IPS-20b (cell line): ENCODE measurements around the gene MICOS13.

Experiments used
- H3K27ac ChIP-seq: one replicate; pipeline ENCODE4 v1.5.1; 2013; ENCODE audit warnings: low read length
- H3K27me3 ChIP-seq: 2 replicates; pipeline ENCODE4 v1.6.1; 2013; ENCODE audit warnings: mild to moderate bottlenecking, low read length, inconsistent platforms; ENCODE audit not compliant: insufficient read depth
- H3K36me3 ChIP-seq: 2 replicates; pipeline ENCODE4 v1.6.1; 2013; ENCODE audit warnings: low read depth, mild to moderate bottlenecking, inconsistent platforms, low read length, moderate library complexity; ENCODE audit not compliant: insufficient read depth
- H3K4me1 ChIP-seq: 2 replicates; pipeline ENCODE4 v1.6.1; 2013; ENCODE audit warnings: mild to moderate bottlenecking, control low read depth, inconsistent platforms, low read length, moderate library complexity; ENCODE audit not compliant: insufficient read depth
- H3K4me3 ChIP-seq: 2 replicates; pipeline ENCODE4 v1.5.1; 2013; ENCODE audit warnings: mild to moderate bottlenecking, low read length, inconsistent platforms
- H3K9ac ChIP-seq: 2 replicates; pipeline ENCODE4 v1.6.1; 2013; ENCODE audit warnings: low read depth, mild to moderate bottlenecking, inconsistent platforms, low read length, moderate library complexity
- H3K9me3 ChIP-seq: 2 replicates; pipeline ENCODE4 v1.6.1; 2013; ENCODE audit warnings: mild to moderate bottlenecking, low read depth, low read length, inconsistent platforms; ENCODE audit not compliant: insufficient read depth

MICOS13 gene, protein sequence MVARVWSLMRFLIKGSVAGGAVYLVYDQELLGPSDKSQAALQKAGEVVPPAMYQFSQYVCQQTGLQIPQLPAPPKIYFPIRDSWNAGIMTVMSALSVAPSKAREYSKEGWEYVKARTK

DNA sequence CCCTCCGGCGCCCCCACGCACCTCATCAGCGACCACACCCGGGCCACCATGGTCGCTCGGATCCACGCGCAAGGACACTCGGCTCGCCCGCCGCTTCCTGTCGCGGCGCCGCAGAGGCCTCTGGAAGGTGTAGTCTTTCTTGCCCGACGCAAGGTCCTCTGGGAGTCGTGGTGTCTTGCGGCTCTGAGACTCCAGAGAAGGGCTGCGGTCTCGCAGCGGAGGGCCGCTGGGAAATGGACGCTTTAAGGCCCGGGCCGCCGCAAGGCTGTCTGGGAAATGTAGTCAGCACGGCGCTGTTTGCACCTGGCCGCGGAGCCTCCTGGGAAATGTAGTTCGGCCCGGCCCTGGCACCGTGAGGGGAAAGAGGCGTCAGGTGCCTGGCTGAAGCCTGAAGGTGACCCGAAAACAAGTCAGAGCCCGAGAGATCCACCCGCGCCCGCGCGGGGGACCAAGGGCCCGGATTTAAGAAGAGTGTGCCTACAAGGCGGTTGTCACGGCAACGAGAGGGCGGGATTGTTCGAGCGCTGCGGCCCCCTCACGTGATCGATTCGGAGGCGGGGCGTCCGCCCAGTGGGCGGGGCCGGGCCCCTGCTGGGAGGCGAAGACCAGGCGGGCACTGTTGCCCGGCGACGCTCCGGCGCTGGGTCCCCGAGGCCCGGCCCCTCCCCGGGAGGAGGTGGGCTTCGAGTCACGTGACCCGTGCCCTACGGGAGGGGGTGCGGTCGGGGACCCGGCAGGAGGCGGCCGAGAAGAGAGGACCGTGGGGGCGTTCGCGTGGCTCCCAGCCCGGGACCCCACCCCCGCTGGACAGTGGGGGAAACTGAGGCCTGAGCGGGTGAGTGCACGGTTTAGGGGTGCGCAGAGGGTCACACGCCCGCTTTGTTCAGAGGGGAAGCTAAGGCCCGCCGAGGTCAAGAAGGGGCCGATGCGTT lies at the start of gene MICOS13, which contains the start of gene HSD11B1L:
MICOS13 (minus strand) TSS at position 80 of the 932 bp plus-strand sequence; CDS start at position 50, 30 bp downstream.
HSD11B1L (plus strand) TSS at position 591 of the 932 bp plus-strand sequence. CDS start 3,806 bp downstream, outside the sequence.
- peak within 1 kb of the TSS; percentile 93 for H3K27ac ChIP-seq

DNA sequence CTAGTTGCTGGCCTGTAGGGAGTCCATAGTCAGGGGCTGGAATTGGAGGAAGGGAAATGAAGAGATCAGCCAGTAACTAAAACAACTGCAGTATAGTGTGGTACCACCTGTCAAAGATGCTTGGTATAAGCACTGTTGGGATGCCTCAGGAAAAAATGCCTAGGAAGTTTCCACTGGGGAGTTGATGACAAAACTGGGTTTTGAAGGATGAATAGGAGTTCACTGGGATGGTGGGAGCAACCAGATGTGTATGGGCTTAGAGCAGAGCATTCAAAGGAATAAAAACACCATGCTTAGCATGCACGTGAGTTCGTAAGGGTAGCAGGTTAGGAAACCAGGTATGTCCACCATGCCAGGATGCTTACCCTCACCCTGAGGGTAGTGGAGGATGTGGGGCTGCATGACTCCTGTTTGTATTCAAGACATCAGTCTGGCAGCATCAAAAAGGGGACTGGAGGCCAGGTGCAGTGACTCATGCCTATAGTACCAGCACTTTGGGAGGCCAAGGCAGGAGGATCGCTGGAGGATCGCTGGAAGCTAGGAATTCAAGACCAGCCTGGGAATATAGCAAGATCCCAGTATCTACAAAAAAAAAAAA lies 47.2 kb upstream of the MICOS13 start:
- Histone ChIP-seq H3K27ac (no peak overlapping the region), H3K27me3 (no peaks in the 10 kb centered on the region), H3K9ac (no peak overlapping the region), H3K4me1 (no peaks in the 10 kb centered on the region), H3K36me3 (no peaks in the 10 kb centered on the region), H3K9me3 (no peaks in the 10 kb centered on the region), H3K4me3 (no peak overlapping the region)

More for the DNA sequence above, at the start of gene MICOS13, which contains the start of gene HSD11B1L:
- Histone ChIP-seq H3K4me3 (peak within 1 kb of the TSS; percentile 94), H3K4me1 (no peaks in the 10 kb centered on the region), H3K27me3 (no peaks in the 10 kb centered on the region), H3K9me3 (no peaks in the 10 kb centered on the region), H3K9ac (peak within 1 kb of the TSS; percentile 85), H3K36me3 (no peaks in the 10 kb centered on the region)

DNA sequence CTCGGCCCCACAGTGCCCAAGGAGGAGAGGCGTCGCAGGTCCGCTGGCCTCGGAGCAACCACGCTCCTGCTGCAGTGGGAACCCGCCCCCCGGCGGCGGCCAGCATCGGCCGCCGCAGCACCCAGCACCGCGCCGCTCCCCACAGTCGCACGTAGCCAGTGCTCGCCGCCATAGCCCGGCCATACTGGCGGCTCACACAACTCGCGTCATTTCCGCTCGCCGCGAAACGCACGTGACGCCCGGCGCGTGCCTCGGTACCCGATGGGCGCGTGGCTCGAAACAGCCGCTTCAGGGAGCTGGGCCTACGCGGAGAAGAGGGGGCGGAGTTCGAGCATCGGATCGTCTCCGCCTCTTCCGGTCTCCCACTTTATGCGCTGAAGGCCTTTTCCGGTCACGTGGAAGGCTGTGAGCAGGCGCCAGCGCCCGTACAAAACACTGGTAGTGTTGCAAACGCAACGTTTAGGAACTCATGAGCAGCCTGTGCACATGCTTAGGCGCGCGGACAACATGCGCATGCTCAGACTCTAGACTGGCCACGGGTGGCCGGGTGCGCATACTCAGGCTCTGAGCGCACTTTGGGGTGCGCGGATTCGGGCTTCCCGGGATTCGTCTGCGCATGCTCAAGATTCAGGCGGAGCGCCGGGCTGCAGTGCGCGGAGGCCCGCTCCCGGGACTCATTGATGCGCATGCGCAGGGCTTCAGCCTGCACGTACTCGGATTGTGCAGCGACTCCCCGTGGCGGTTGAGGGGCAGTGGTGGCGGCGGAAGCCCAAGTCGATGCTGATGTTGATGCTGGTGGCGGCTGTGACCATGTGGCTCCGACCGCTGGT lies 39.9 kb upstream of the MICOS13 start, which contains the start of the genes CATSPERD and LONP1:
CATSPERD (plus strand) TSS at position 677 of the 830 bp plus-strand sequence; CDS start at position 778, 101 bp downstream.
LONP1 (minus strand) TSS at position 186 of the 830 bp plus-strand sequence; CDS start at position 172, 14 bp downstream.
- Histone ChIP-seq H3K9ac (peak within 1 kb of the TSS; percentile 99), H3K4me3 (peak within 1 kb of the TSS; percentile 99), H3K27me3 (no peaks in the 10 kb centered on the region), H3K4me1 (no peaks in the 10 kb centered on the region), H3K36me3 (peaks cover 15% of the 10 kb centered on the region), H3K9me3 (no peaks in the 10 kb centered on the region), H3K27ac (peak within 1 kb of the TSS; percentile 81)

DNA sequence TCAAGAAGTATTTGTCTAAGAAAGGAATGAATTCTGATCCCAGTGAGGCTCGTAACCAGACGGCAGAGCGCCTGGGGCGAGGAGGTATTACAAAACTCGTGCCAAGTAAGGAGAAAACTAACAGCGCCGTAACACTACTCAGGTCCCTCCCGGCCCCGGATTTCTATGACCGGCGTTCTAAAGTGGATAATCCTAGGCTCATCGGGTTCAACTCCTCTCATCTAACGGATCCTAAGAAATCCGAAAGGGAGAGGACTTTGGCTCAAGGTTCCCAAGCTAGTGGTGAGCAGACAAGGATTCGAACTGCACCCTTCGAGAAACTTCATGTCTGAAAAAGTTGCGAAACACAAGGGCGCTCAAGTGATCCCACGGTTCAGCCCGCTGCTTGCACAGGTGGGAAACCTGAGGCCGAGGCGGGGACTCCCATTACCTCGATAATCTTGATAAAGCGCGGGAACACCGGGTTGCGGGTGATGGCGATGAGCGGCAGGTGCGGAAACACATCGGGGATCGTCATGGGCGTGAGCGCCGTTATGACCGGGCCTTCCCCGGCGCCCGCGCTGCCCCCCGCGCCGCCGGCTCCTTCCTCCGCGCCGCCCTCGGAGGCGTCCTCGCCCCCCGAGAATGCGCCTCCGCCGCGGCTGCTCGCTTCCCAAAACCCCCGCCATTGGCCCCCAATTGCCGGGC lies 39.1 kb upstream of the MICOS13 start:
- Histone ChIP-seq H3K4me1 (no peaks in the 10 kb centered on the region), H3K27ac (peak overlapping the region; percentile 75), H3K9me3 (no peaks in the 10 kb centered on the region), H3K36me3 (peaks cover 20% of the 10 kb centered on the region), H3K9ac (peak overlapping the region; percentile 99), H3K27me3 (no peaks in the 10 kb centered on the region), H3K4me3 (peak overlapping the region; percentile 99)

DNA sequence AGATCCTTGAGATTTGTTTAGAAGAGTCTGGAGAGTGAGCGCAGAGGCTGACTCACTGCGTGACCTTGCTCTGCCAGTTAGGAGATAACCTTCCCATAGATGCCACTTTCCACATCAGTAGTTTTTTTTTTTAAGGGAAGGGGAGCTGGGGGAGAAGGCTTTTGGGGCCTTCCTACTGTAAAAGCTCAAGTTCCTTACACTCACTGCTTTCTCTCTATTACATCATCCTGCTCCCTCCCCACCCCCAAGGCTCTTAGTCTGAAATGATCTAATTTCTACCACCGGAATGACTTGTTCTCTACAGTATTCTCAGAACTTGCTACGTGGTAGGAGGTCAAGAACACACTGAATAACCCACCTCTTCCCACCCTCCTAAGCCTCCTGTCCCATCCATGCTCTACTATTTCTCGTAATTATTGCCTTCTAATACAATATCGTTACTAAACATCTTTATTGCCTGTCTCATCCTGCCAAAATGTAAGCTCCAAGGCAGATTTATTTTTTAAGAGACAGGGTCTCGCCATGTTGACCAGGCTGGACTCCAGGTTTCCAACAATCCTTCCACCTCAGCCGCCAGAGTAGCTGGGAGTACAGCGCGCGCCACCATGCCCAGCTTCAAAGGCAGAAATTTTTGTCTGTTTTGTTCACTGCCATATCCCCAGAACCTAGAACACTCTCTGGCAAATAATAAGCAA lies 38.4 kb upstream of the MICOS13 start:
- H3K27ac ChIP-seq, result peak overlapping the region; percentile 75
- peak overlapping the region; percentile 99 for H3K9ac ChIP-seq
- H3K4me3 ChIP-seq, result peak overlapping the region; percentile 99
- no peaks in the 10 kb centered on the region for H3K27me3 ChIP-seq
- peaks cover 26% of the 10 kb centered on the region for H3K36me3 ChIP-seq
- no peaks in the 10 kb centered on the region for H3K9me3 ChIP-seq
- H3K4me1 ChIP-seq, result no peaks in the 10 kb centered on the region

DNA sequence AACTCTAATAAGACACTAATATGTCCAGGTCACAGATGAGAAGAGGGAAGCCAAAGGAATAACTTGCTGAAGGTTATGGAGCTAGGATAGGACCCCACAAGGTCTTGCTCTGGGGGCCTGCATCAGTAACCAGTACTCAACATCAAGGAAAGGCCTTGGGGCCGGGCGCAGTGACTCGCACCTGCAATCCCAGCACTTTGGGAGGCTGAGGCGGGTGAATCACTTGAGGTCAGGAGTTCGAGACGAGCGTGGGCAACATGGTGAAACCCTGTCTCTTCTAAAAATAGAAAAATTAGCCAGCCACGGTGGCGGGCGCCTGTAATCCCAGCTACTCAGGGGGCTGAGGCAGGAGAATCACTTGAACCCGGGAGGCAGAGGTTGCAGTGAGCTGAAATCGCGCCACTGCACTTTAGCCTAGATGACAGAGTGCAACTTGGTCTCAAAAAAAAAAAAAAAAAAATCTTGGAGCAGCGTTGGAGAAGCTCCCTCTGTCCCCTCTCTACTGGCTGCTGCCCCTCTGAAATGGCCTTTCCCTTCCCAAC lies 37.8 kb upstream of the MICOS13 start:
- Histone ChIP-seq H3K4me1 (no peaks in the 10 kb centered on the region), H3K9ac (peak overlapping the region; percentile 99), H3K4me3 (peak overlapping the region; percentile 99), H3K27ac (no peak overlapping the region), H3K27me3 (no peaks in the 10 kb centered on the region), H3K36me3 (peaks cover 32% of the 10 kb centered on the region), H3K9me3 (no peaks in the 10 kb centered on the region)

DNA sequence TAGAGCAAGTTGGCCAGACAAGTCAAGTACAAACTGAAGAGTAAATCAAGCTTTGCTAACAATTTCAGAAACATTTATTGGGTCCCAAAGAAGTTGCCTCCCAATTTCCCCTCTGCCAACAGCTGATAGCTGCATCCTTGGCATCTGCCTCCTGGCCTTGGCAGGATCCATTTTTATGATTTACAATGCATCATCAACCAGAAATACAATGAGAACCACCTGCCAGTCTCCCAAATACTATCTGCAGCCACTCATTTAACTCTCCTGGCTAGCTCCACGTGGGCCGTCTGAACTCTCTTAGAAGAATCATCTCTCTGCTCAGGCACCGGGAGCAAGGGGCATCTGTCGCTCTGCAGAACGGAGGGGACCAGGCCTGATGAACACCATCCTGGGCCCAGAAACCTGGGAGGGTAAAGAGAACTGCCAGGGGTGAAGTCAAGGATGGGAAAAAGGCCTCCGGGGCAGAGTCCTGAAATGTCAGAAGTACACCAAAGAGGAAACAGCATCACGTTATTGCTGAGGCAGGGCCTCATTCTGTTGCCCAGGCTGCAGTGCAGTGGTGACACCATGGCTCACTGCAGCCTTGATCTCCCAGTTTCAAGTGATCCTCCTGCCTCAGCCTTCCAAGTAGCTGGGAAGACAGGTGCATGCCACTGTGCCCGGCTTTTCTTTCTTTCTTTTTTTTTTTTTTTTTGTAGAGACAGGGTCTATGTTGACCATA lies 37.1 kb upstream of the MICOS13 start:
- Histone ChIP-seq H3K4me3 (no peak overlapping the region), H3K9me3 (no peaks in the 10 kb centered on the region), H3K4me1 (no peaks in the 10 kb centered on the region), H3K9ac (no peak overlapping the region), H3K27me3 (no peaks in the 10 kb centered on the region), H3K36me3 (peaks cover 39% of the 10 kb centered on the region), H3K27ac (no peak overlapping the region)

DNA sequence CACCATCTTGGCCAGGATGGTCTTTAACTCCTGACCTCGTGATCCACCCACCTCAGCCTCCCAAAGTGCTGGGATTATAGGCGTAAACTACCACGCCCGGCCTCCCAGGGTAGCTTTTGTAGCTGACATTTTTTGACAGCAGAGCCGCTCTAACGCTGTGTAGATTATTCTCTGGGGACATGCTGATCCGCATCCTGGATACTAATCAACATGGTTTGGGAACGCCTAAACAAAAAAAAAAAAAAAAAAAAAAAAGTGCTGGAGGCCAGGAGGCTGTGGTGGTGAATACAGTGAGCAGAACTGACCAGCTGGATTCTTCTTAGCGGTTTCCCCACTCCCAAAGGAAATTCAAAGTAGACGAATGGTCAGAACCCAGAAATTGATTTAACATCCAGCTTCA lies 34.5 kb upstream of the MICOS13 start:
- Histone ChIP-seq H3K9ac (no peak overlapping the region), H3K36me3 (peaks cover 61% of the 10 kb centered on the region), H3K9me3 (no peaks in the 10 kb centered on the region), H3K27me3 (no peaks in the 10 kb centered on the region), H3K27ac (no peak overlapping the region), H3K4me3 (no peak overlapping the region), H3K4me1 (no peaks in the 10 kb centered on the region)

DNA sequence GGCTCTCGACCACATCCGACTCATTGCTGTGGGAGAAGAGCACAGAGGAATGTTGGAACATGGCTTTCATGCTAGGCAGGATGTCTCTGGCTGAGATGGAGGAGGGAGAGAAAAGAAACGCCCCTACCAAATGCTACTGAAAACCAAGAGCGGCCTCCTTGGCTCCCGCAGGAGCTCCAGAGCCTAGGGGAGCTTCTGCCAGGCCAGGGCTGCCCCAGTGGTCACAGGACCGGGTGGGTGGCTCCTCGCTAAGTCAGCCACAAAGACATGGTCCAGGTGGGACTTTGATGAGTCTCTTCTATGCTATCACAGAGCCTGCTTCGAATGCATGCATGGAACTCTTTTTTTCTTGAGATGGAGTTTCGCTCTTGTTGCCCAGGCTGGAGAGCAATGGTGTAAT lies 32.9 kb upstream of the MICOS13 start:
- H3K36me3 ChIP-seq, result peaks cover 68% of the 10 kb centered on the region
- no peaks in the 10 kb centered on the region for H3K27me3 ChIP-seq
- H3K4me3 ChIP-seq, result no peak overlapping the region
- no peaks in the 10 kb centered on the region for H3K4me1 ChIP-seq
- no peak overlapping the region for H3K9ac ChIP-seq
- H3K9me3 ChIP-seq, result no peaks in the 10 kb centered on the region
- no peak overlapping the region for H3K27ac ChIP-seq
